Spleen (tissue), 11 donors: ENCODE measurements around the gene LTBR. TPM values are rescaled to one million over a fixed set of nuclear protein-coding genes. Genes with fewer than 3 reads are reported as not detected.
A peak's percentile ranks its signal among the peaks of the same experiment; 100 is the strongest.

Experiments used
- DNase-seq: peaks from one replicate; pipeline ENCODE4 v3.0.0-alpha.2; 2020
- H3K27ac ChIP-seq, 8 donors: fragments of 200-600 bp; sonication (generic) in 7 of 8; 1 replicate in 4 of 8; 2 replicates in 4 of 8; pipeline versions ENCODE4 v1.5.0 to v1.8.0; 2016 to 2021; ENCODE audit warnings: inconsistent platforms in 4 of 8, mild to moderate bottlenecking in 4 of 8, moderate library complexity in 1 of 8
- H3K27me3 ChIP-seq, 7 donors: fragments of 200-600 bp; sonication (generic) in 6 of 7; replicated peaks in 1 of 7; 1 replicate in 4 of 7; 2 replicates in 3 of 7; pipeline versions ENCODE4 v1.5.0 to v1.8.0; 2016 to 2021; ENCODE audit warnings: inconsistent platforms in 3 of 7, mild to moderate bottlenecking in 1 of 7
- H3K36me3 ChIP-seq, 6 donors: fragments of 200-600 bp; sonication (generic) in 5 of 6; 1 replicate in 4 of 6; 2 replicates in 2 of 6; pipeline versions ENCODE4 v1.5.0 to v1.8.0; 2016 to 2021; ENCODE audit warnings: inconsistent platforms in 2 of 6
- H3K4me1 ChIP-seq, 6 donors: fragments of 200-600 bp; sonication (generic) in 5 of 6; 1 replicate in 3 of 6; 2 replicates in 3 of 6; pipeline versions ENCODE4 v1.5.0 to v1.8.0; 2016 to 2021; ENCODE audit warnings: inconsistent platforms in 3 of 6
- H3K4me3 ChIP-seq, 8 donors: fragments of 200-600 bp; sonication (generic) in 7 of 8; 1 replicate in 4 of 8; 2 replicates in 4 of 8; pipeline versions ENCODE4 v1.5.0 to v1.8.0; 2016 to 2021; ENCODE audit warnings: inconsistent platforms in 4 of 8, mild to moderate bottlenecking in 4 of 8, moderate library complexity in 2 of 8
- H3K9me3 ChIP-seq, 8 donors: fragments of 200-600 bp; sonication (generic) in 7 of 8; 1 replicate in 4 of 8; 2 replicates in 4 of 8; pipeline versions ENCODE4 v1.5.0 to v1.8.0; 2016 to 2021; ENCODE audit warnings: inconsistent platforms in 4 of 8
- POLR2A ChIP-seq, 3 donors: fragments of 450-650 bp; IDR thresholded peaks; one replicate each; pipeline ENCODE4 v1.5.1; 2017; ENCODE audit warnings: antibody characterized with exemption in 3 of 3, mild to moderate bottlenecking in 1 of 3
- POLR2AphosphoS5 ChIP-seq, 3 donors: sonication (generic); formaldehyde crosslinking; IDR thresholded peaks; one replicate each; pipeline ENCODE4 v1.5.1; 2017; ENCODE audit warnings: antibody characterized with exemption in 3 of 3
- WGBS, 5 donors: extraction: QIAGEN DNeasy Blood & Tissue Kit in 3 of 5; methylation state at CpG; one replicate each; pipeline versions ENCODE4 v1.1.5 to v1.1.7; 2013 to 2018; 5-methylcytosine and 5-hydroxymethylcytosine counted together
- intact Hi-C: fragments of 100-400 bp; cut with DNase I; formaldehyde crosslinking; loops from one replicate; pipeline ENCODE4 v1.15.0; 2023; ENCODE audit warnings: low total_unique reads
- polyA plus RNA-seq, 3 donors: library from polyadenylated mRNA; stranded (reverse); fragments of 200-250 nt; gene quantifications; one replicate each; pipeline ENCODE4 v1.2.1, GENCODE V29; 2013
- total RNA-seq, 7 donors: library from RNA; depleted of rRNA in 3 of 7; stranded (reverse); fragments of >200 nt in 3 of 7; fragmentation: NEBNext Ultra II Directional in 4 of 7; extraction: Animal tissue kit (Norgen Biotek cat#: 25700) in 4 of 7; gene quantifications; one replicate each; pipeline versions ENCODE4 v1.1.0 to v1.2.1, GENCODE V29; 2016 to 2021
- TF ChIP-seq, protein P1 (sequence below), 11 experiments: fragments of 200-600 bp in 7 of 11; fragments of 450-650 bp in 4 of 11; sonication (generic) in 4 of 11; IDR thresholded peaks in 8 of 11; conservative IDR thresholded peaks in 3 of 11; 1 replicate in 7 of 11; 2 replicates in 4 of 11; pipeline versions ENCODE4 v1.4.0 to v1.8.0; 2016 to 2021; ENCODE audit warnings: antibody characterized with exemption in 11 of 11, inconsistent platforms in 4 of 11, mild to moderate bottlenecking in 1 of 11
- donor health status: healthy with polysubstance abuse.
- donor health status: DM: no; HTN: no; CAD: no; lungs with moderate emphysema.
- donor health status: DM: no; HTN: no; CAD: no.
- donor health status: Bipolar disorder and iron deficiency.
- donor health status: healthy.
- donor health status: DM: no; HTN: no; CAD: no.
- donor health status: DM: yes; HTN: yes; CAD: no.

The LTBR gene
- total and polyA plus RNA-seq, 10 donors = 14.4 to 155 (median 85.5) TPM

DNA sequence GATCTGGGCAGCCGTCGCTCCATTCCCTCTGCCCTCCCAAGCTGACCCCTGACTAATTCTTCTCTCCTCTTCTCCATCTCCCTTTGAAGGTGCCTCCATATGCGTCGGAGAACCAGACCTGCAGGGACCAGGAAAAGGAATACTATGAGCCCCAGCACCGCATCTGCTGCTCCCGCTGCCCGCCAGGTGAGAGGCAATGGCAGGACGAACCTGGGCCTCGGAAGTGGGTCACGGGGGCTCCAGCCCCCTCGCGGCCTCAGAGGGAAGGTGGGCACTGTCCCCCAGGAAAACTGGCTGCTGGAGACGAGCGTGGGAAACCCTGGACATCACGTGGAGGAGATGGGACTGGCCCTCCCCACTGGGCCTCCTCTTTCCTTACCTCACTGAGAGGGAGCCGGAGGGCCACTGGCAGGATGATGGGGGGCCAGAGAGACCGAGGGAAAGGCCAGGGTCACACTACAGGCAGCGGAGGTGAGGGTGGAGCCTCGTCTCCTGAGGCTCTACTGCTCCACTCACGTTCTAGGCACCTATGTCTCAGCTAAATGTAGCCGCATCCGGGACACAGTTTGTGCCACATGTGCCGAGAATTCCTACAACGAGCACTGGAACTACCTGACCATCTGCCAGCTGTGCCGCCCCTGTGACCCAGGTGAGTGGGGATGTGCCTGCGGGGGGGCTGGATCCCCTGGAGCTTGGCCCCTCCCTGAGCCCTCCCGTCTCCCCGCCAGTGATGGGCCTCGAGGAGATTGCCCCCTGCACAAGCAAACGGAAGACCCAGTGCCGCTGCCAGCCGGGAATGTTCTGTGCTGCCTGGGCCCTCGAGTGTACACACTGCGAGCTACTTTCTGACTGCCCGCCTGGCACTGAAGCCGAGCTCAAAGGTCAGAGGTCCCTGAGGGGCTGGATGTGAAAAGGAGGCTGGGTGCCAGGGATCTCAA lies 806 bp downstream of the LTBR start:
- peak overlapping the region; percentile 74 to 91 (median 88) for H3K27ac ChIP-seq
- peaks cover 8 to 77% (median 42%) of the 10 kb centered on the region in 6 donors for H3K4me1 ChIP-seq
- no peak for TF ChIP-seq POLR2A (IDR thresholded peaks at IDR 0.05)
- TF ChIP-seq, protein P1, sequence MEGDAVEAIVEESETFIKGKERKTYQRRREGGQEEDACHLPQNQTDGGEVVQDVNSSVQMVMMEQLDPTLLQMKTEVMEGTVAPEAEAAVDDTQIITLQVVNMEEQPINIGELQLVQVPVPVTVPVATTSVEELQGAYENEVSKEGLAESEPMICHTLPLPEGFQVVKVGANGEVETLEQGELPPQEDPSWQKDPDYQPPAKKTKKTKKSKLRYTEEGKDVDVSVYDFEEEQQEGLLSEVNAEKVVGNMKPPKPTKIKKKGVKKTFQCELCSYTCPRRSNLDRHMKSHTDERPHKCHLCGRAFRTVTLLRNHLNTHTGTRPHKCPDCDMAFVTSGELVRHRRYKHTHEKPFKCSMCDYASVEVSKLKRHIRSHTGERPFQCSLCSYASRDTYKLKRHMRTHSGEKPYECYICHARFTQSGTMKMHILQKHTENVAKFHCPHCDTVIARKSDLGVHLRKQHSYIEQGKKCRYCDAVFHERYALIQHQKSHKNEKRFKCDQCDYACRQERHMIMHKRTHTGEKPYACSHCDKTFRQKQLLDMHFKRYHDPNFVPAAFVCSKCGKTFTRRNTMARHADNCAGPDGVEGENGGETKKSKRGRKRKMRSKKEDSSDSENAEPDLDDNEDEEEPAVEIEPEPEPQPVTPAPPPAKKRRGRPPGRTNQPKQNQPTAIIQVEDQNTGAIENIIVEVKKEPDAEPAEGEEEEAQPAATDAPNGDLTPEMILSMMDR (IDR thresholded peaks at IDR 0.05 in 8 of 11, conservative IDR thresholded peaks at IDR 0.05 in 3 of 11) = no peak
- TF ChIP-seq POLR2AphosphoS5 (IDR thresholded peaks at IDR 0.05) = no peak
- peaks cover 0 to 40% (median 4%) of the 10 kb centered on the region in 6 donors for H3K36me3 ChIP-seq
- H3K27me3 ChIP-seq = peaks cover 0 to 30% (median 3%) of the 10 kb centered on the region in 7 donors
- peak overlapping the region; percentile 38 to 75 (median 66) for H3K4me3 ChIP-seq
- 46 to 71% (median 59%) methylated on average over 18 to 36 of the region's 36 CpGs for WGBS, 5 donors
- DNase-seq = no peak
- intact Hi-C loops = no loop called here
- H3K9me3 ChIP-seq = no peaks in the 10 kb centered on the region

DNA sequence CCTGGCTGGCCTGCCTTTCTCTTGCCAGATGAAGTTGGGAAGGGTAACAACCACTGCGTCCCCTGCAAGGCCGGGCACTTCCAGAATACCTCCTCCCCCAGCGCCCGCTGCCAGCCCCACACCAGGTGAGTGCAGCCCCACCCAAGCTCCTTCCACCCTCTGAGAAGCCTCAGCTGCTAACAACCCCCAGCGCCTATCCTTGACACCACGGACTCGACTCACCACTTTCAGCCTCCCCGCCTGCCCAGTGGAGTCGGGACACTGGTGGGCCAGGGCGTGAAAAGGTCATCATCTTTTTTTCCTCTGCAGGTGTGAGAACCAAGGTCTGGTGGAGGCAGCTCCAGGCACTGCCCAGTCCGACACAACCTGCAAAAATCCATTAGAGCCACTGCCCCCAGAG lies 2.1 kb downstream of the LTBR start:
- Histone ChIP-seq H3K4me3 (peak overlapping the region in 1 of 8 donors; percentile 11), H3K9me3 (no peaks in the 10 kb centered on the region), H3K27ac (peak overlapping the region in 2 of 8 donors; percentile 24 to 28), H3K36me3 (peaks cover 0 to 53% (median 12%) of the 10 kb centered on the region in 6 donors), H3K4me1 (peaks cover 8 to 71% (median 36%) of the 10 kb centered on the region in 6 donors), H3K27me3 (peaks cover 0 to 30% (median 3%) of the 10 kb centered on the region in 7 donors)
- intact Hi-C loops = no loop called here
- TF ChIP-seq, protein P1 (IDR thresholded peaks at IDR 0.05 in 8 of 11, conservative IDR thresholded peaks at IDR 0.05 in 3 of 11) = no peak
- TF ChIP-seq POLR2A (IDR thresholded peaks at IDR 0.05) = no peak
- 80 to 89% (median 82%) methylated on average over 6 to 11 of the region's 11 CpGs for WGBS, 5 donors
- no peak for DNase-seq

DNA sequence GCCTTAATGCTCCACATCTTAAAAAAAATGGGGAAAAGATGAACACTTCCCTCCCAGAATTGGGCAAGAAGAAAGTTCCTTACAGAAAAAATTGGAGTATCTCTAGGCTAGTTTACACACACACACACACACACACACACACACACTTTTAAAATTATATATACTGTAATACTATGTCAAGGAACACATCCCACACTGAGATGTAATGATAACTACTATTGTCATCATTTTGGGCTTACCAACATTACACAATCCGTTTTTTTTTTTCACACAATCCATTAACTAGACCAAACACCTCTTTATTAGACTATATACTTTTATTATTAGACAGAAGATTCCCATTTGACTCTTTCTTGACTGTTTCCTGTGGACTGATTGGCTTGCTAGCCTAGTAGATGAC lies 2.5 kb downstream of the LTBR start:
- intact Hi-C loops = no loop called here
- WGBS, 5 donors = 42 to 85% (median 69%) methylated on average over 1 of the region's 1 CpG
- Histone ChIP-seq H3K36me3 (peaks cover 0 to 58% (median 17%) of the 10 kb centered on the region in 6 donors), H3K27me3 (peaks cover 0 to 30% (median 3%) of the 10 kb centered on the region in 7 donors), H3K4me1 (peaks cover 8 to 73% (median 39%) of the 10 kb centered on the region in 6 donors), H3K9me3 (no peaks in the 10 kb centered on the region), H3K4me3 (no peak overlapping the region), H3K27ac (peak overlapping the region in 1 of 8 donors; percentile 28)
- TF ChIP-seq POLR2AphosphoS5 (IDR thresholded peaks at IDR 0.05) = no peak
- TF ChIP-seq, protein P1 (IDR thresholded peaks at IDR 0.05 in 8 of 11, conservative IDR thresholded peaks at IDR 0.05 in 3 of 11) = no peak
- no peak for TF ChIP-seq POLR2A (IDR thresholded peaks at IDR 0.05)
- no peak for DNase-seq

DNA sequence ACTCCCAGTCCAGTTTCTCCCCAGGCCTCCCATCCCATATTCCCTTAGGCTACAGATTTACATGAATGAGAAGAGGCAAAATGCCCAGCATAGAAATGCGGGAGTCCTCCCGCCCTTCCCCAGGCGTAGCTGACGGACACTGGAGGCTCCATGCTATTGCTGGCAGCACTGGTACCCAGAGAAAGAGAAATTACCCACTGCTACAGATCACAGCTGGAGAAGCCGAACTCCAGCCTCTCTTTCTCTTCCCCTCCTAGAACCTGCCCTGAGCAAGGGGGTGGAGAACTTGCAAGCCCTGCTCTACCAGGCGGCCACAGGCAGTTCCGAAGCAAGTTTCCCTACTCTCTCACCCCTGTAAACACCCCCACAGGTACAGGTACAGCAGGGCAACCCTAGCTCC lies 3.6 kb downstream of the LTBR start:
- H3K4me3 ChIP-seq = no peak overlapping the region
- intact Hi-C loops = no loop called here
- peak overlapping the region in 1 of 8 donors; percentile 23 for H3K27ac ChIP-seq
- DNase-seq = no peak
- WGBS, 5 donors = 91 to 97% (median 93%) methylated on average over 7 of the region's 7 CpGs
- H3K27me3 ChIP-seq = peaks cover 0 to 26% (median 3%) of the 10 kb centered on the region in 7 donors
- TF ChIP-seq POLR2A (IDR thresholded peaks at IDR 0.05) = no peak
- no peak for TF ChIP-seq POLR2AphosphoS5 (IDR thresholded peaks at IDR 0.05)
- TF ChIP-seq, protein P1 (IDR thresholded peaks at IDR 0.05 in 8 of 11, conservative IDR thresholded peaks at IDR 0.05 in 3 of 11) = no peak
- H3K9me3 ChIP-seq = no peaks in the 10 kb centered on the region
- H3K36me3 ChIP-seq = peaks cover 0 to 68% (median 18%) of the 10 kb centered on the region in 6 donors
- peaks cover 8 to 77% (median 43%) of the 10 kb centered on the region in 6 donors for H3K4me1 ChIP-seq
